Skeletal muscle tissue (tissue), 4 donors: ENCODE data around the gene CDKN1B. TPM values are rescaled to one million over a fixed set of nuclear protein-coding genes. Genes with fewer than 3 reads are reported as not detected.
A peak's percentile ranks its signal among the peaks of the same experiment; 100 is the strongest.

ENCODE experiments used
- H3K27ac ChIP-seq: one replicate; pipeline ENCODE4 v1.7.0; 2013; ENCODE audit warnings: mild to moderate bottlenecking, low read depth, low read length, inconsistent platforms
- H3K27me3 ChIP-seq, 3 donors: one replicate each; pipeline ENCODE4 v1.7.0; 2013; ENCODE audit warnings: low read length in 3 of 3; ENCODE audit not compliant: control insufficient read depth in 3 of 3, insufficient read depth in 3 of 3
- H3K36me3 ChIP-seq, 3 donors: one replicate each; pipeline ENCODE4 v1.7.0; 2013; ENCODE audit warnings: low read length in 3 of 3; ENCODE audit not compliant: control insufficient read depth in 3 of 3, insufficient read depth in 3 of 3
- H3K4me1 ChIP-seq, 3 donors: one replicate each; pipeline ENCODE4 v1.7.0; 2013; ENCODE audit warnings: low read length in 3 of 3, mild to moderate bottlenecking in 3 of 3; ENCODE audit not compliant: control insufficient read depth in 3 of 3, insufficient read depth in 3 of 3
- H3K4me3 ChIP-seq, 3 donors: one replicate each; pipeline ENCODE4 v1.7.0; 2013; ENCODE audit warnings: low read length in 3 of 3
- H3K9ac ChIP-seq, 3 donors: one replicate each; pipeline ENCODE4 v1.7.0; 2013; ENCODE audit warnings: low read length in 3 of 3, mild to moderate bottlenecking in 3 of 3, moderate library complexity in 2 of 3, low read depth in 1 of 3
- H3K9me3 ChIP-seq, 3 donors: one replicate each; pipeline ENCODE4 v1.7.0; 2013; ENCODE audit warnings: low read length in 3 of 3; ENCODE audit not compliant: control insufficient read depth in 3 of 3
- total RNA-seq: library from RNA; depleted of rRNA; stranded (reverse); fragments of >200 nt; gene quantifications from one replicate; pipeline ENCODE4 v1.2.3, GENCODE V29; 2014
- donor health status: Osteomylitis.

Gene CDKN1B
- total RNA-seq, 1 donor from 2014 or later = 62.1 TPM

DNA sequence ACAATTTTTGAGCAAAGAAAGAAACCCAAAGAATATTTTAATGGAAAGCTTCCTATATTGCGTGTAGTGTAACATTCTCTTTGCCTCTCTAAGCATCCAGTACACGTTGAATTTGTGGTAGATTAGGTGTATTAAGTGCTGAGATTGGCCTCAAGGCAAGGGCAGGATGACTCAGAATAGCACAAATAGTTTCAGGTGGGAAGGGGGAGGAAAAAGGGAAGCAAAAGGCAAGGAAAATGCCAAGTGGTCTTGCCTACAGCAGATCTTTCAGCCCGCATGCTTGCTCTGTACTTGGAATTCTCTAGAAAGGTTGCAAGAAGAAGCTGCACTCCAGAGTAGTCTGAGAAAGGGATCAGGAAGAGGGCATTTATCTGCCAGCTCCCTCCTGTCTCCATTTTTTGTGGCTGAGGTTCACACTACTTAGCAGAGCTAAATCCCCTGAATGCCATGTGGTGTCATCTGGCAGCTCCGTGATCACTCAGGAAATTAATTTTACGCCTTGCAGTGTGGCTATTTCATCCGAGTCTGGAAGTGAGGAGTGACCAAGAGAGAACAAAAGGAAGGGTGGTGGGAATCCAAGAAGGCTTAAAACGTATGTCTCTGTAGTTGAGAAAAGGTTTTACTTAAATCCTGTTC lies 28.5 kb downstream of the CDKN1B start:
- no peaks in the 10 kb centered on the region for H3K9me3 ChIP-seq
- H3K27ac ChIP-seq = no peak overlapping the region
- H3K27me3 ChIP-seq = no peaks in the 10 kb centered on the region
- H3K4me3 ChIP-seq = no peak overlapping the region
- H3K9ac ChIP-seq = no peak overlapping the region
- H3K4me1 ChIP-seq = peaks cover 0 to 3% (median 0%) of the 10 kb centered on the region in 3 donors
- H3K36me3 ChIP-seq = no peaks in the 10 kb centered on the region

DNA sequence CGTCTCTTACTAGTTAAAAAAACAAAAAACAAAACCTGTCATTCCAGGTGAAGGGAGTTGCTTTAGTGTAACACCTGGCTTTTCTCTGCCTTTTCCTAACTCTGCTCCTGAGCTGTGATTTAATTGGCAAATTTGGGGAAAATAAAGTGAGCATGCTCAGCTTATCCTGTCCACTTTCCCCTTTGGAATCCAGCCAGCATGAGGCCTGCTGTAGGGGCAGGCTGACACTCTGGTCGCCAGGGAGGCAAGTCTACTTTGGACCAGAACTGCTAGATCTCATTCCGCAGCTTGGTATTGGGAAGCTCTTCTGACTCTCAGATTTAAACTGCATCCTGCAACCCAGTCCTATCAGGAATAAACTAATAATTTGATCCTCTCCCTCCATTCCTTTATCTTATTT lies 30.1 kb downstream of the CDKN1B start:
- Histone ChIP-seq H3K36me3 (no peaks in the 10 kb centered on the region), H3K9me3 (no peaks in the 10 kb centered on the region), H3K4me1 (peaks cover 0 to 3% (median 0%) of the 10 kb centered on the region in 3 donors), H3K4me3 (no peak overlapping the region), H3K27me3 (no peaks in the 10 kb centered on the region), H3K9ac (no peak overlapping the region), H3K27ac (no peak overlapping the region)

GRCh38 chr12:12748044-12748443 lies 30.9 kb downstream of the CDKN1B start:
- Histone ChIP-seq H3K4me1 (peaks cover 0 to 3% (median 0%) of the 10 kb centered on the region in 3 donors), H3K9me3 (no peaks in the 10 kb centered on the region), H3K4me3 (no peak overlapping the region)

DNA sequence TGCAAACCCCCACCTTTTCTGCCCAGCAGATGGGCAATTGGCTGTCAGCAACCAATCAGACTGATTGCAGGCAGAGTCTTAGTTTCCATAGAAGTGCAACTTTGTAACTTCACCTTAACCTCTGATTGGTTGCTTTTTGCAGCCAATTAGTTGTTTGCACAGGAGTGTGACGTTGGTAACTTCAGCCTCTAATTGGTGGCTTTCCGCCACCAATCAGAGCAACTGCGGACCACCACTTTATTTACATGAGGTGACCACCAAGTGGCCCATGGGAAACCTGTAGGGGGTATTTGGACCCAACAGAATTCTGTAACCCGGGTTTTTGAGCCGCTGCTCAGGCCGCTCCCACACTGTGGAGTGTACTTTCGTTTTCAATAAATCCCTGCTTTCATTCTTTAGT lies 32.3 kb downstream of the CDKN1B start:
- Histone ChIP-seq H3K27ac (peak overlapping the region; percentile 8), H3K27me3 (no peaks in the 10 kb centered on the region), H3K36me3 (no peaks in the 10 kb centered on the region), H3K9me3 (no peaks in the 10 kb centered on the region), H3K9ac (peak overlapping the region in 1 of 3 donors; percentile 50), H3K4me1 (peaks cover 0 to 3% (median 0%) of the 10 kb centered on the region in 3 donors), H3K4me3 (peak overlapping the region in 2 of 3 donors; percentile 11 to 13)

More at GRCh38 chr12:12748044-12748443, 30.9 kb downstream of the CDKN1B start:
- no peak overlapping the region for H3K27ac ChIP-seq
- no peak overlapping the region for H3K9ac ChIP-seq
- no peaks in the 10 kb centered on the region for H3K36me3 ChIP-seq
- H3K27me3 ChIP-seq = no peaks in the 10 kb centered on the region

DNA sequence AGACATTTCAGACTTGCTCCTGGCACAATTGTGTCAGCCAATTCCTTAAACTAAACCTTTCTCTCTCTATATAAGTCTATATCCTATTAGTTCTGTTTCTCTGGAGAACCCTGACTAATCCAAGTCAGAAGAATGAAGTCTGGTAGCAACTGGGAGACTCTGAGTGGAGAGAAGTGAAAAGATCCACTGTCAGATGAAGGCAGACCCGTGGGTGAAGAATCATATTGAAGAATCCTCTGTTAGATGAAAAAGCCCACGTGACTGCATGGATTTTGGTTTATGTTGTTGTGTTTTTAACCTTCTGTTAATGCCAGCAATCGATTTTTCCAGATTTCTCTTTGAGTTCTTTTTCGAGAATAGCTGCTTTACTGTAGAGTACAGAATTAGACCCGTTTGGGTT lies 38.8 kb downstream of the CDKN1B start:
- H3K36me3 ChIP-seq = no peaks in the 10 kb centered on the region

GRCh38 chr12:12757121-12757520 lies 40.0 kb downstream of the CDKN1B start:
- H3K9ac ChIP-seq = no peak overlapping the region
- no peaks in the 10 kb centered on the region for H3K9me3 ChIP-seq
- H3K27me3 ChIP-seq = no peaks in the 10 kb centered on the region
- no peaks in the 10 kb centered on the region for H3K36me3 ChIP-seq
- no peak overlapping the region for H3K27ac ChIP-seq
- H3K4me3 ChIP-seq = no peak overlapping the region
- H3K4me1 ChIP-seq = no peaks in the 10 kb centered on the region

More for the DNA sequence above, 38.8 kb downstream of the CDKN1B start:
- no peak overlapping the region for H3K27ac ChIP-seq
- no peak overlapping the region for H3K9ac ChIP-seq
- H3K4me3 ChIP-seq = no peak overlapping the region
- H3K27me3 ChIP-seq = no peaks in the 10 kb centered on the region
- H3K4me1 ChIP-seq = no peaks in the 10 kb centered on the region
- no peaks in the 10 kb centered on the region for H3K9me3 ChIP-seq

GRCh38 chr12:12759234-12759915 lies 42.2 kb downstream of the CDKN1B start:
- H3K36me3 ChIP-seq = no peaks in the 10 kb centered on the region
- no peak overlapping the region for H3K27ac ChIP-seq
- no peaks in the 10 kb centered on the region for H3K9me3 ChIP-seq
- H3K4me3 ChIP-seq = no peak overlapping the region
- H3K27me3 ChIP-seq = no peaks in the 10 kb centered on the region
- H3K4me1 ChIP-seq = no peaks in the 10 kb centered on the region
- no peak overlapping the region for H3K9ac ChIP-seq

DNA sequence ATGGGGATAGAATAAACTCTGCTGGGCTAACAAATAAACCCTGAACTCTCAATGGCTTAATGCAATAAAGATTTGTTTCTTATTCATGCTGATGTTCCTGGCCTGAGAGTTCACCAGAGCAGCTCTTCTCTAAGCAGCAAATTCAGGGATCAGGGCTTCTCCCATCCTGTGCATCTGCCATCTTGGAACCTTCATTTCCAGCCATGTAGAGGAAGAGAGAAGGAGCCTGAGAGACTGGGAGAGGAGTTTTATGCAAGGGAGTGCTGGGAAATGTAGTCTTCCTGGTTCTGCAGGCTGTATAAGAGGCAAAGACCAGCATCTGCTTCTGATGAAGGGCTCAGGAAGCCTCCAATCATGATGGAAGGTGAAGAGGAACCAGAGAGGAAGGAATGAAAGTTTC lies 47.7 kb downstream of the CDKN1B start:
- Histone ChIP-seq H3K4me1 (no peaks in the 10 kb centered on the region), H3K9ac (no peak overlapping the region)

DNA sequence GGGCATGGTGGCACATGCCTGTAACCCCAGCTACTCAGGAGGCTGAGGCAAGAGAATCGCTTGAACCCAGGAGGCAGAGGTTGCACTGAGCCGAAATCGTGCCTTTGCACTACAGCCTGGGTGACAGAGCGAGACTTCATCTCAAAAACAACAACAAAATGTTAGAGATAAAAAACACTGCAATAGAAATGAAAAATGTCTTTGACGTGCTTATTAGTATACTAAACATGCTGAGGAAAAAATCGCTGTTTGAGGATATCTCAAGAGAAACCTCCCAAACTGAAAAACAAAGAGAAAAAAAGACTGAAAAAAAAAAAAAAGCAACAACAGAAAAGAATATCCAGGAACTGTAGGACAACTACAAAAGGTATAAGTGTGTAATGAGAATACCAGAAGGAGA lies 53.1 kb downstream of the CDKN1B start:
- H3K9ac ChIP-seq = no peak overlapping the region
- no peaks in the 10 kb centered on the region for H3K27me3 ChIP-seq
- H3K36me3 ChIP-seq = no peaks in the 10 kb centered on the region
- no peaks in the 10 kb centered on the region for H3K4me1 ChIP-seq
- no peak overlapping the region for H3K27ac ChIP-seq
- H3K4me3 ChIP-seq = no peak overlapping the region
- no peaks in the 10 kb centered on the region for H3K9me3 ChIP-seq

More for the DNA sequence above, 47.7 kb downstream of the CDKN1B start:
- Histone ChIP-seq H3K27me3 (no peaks in the 10 kb centered on the region), H3K4me3 (no peak overlapping the region), H3K36me3 (no peaks in the 10 kb centered on the region), H3K27ac (no peak overlapping the region), H3K9me3 (no peaks in the 10 kb centered on the region)
